A673 (cell line): Measurements from ENCODE around the gene PRELP. TPM values are rescaled to one million over a fixed set of nuclear protein-coding genes. Genes with fewer than 3 reads are reported as not detected.

Experiments
- BruUV-seq: library from RNA; stranded (reverse); fragments of 400-500 nt; replicated peaks from 2 replicates; lab custom pipeline; 2021; lab: Mats Ljungman, UMichigan
- CTCF ChIA-PET: fragments of 300-600 bp; sonication (Branson Sonifier 250); formaldehyde crosslinking; loops from one replicate; lab custom pipeline; 2022; ENCODE audit warnings: antibody characterized with exemption; lab: Charles Lee
- POLR2A ChIA-PET: fragments of 300-600 bp; sonication (Branson Sonifier 250); formaldehyde crosslinking; loops from one replicate; lab custom pipeline; 2022; ENCODE audit warnings: antibody characterized with exemption; ENCODE audit not compliant: low non-redundant PET; lab: Charles Lee
- DNase-seq: peaks from one replicate; pipeline ENCODE4 v3.0.0-alpha.2; 2015; ENCODE audit warnings: low spot score
- H3K27ac ChIP-seq: fragments of 200-600 bp; sonication (generic); 2 replicates; pipeline ENCODE4 v1.5.1; 2016; ENCODE audit warnings: mixed run types, low read depth, mild to moderate bottlenecking, mixed read lengths, antibody characterized with exemption, low read length; ENCODE audit not compliant: poor library complexity, severe bottlenecking
- H3K27me3 ChIP-seq: fragments of 200-600 bp; sonication (generic); replicated peaks from 2 replicates; pipeline ENCODE4 v1.6.1; 2017; ENCODE audit warnings: mixed run types, low read depth, mild to moderate bottlenecking, mixed read lengths, antibody characterized with exemption, low read length; ENCODE audit not compliant: insufficient read depth, poor library complexity
- H3K36me3 ChIP-seq: fragments of 200-600 bp; sonication (generic); 2 replicates; pipeline ENCODE4 v1.6.1; 2016; ENCODE audit warnings: mixed run types, mild to moderate bottlenecking, mixed read lengths, antibody characterized with exemption, low read length; ENCODE audit not compliant: insufficient read depth, poor library complexity, severe bottlenecking
- H3K4me1 ChIP-seq: fragments of 200-600 bp; sonication (generic); 2 replicates; pipeline ENCODE4 v1.6.1; 2017; ENCODE audit warnings: mixed run types, mild to moderate bottlenecking, mixed read lengths, antibody characterized with exemption, low read length; ENCODE audit not compliant: insufficient read depth, poor library complexity, severe bottlenecking
- H3K4me3 ChIP-seq: fragments of 200-600 bp; sonication (generic); 2 replicates; pipeline ENCODE4 v1.5.1; 2016; ENCODE audit warnings: low read depth, mixed run types, mild to moderate bottlenecking, mixed read lengths, low read length; ENCODE audit not compliant: poor library complexity, severe bottlenecking
- H3K9me3 ChIP-seq: fragments of 200-600 bp; sonication (generic); 2 replicates; pipeline ENCODE4 v1.6.1; 2016; ENCODE audit warnings: mixed run types, low read depth, mild to moderate bottlenecking, mixed read lengths, antibody characterized with exemption, low read length; ENCODE audit not compliant: poor library complexity, severe bottlenecking
- CTCF ChIP-seq: fragments of 300-800, 200-600 bp; sonication (generic); conservative IDR thresholded peaks from 2 replicates; pipeline ENCODE4 v1.5.1; 2017; ENCODE audit warnings: low read depth, mild to moderate bottlenecking, antibody characterized with exemption, low read length, moderate library complexity, mixed read lengths
- EZH2 ChIP-seq: fragments of 200-600 bp; sonication (generic); IDR thresholded peaks from 2 replicates; pipeline ENCODE4 v1.6.1; 2017; ENCODE audit warnings: borderline replicate concordance, low read depth, mild to moderate bottlenecking, mixed read lengths, antibody characterized with exemption, low read length; ENCODE audit not compliant: poor library complexity, severe bottlenecking
- intact Hi-C: fragments of 100-400 bp; cut with micrococcal nuclease; formaldehyde crosslinking; loops from one replicate; pipeline ENCODE4 v1.10.0; 2022; ENCODE audit not compliant: unreplicated experiment
- total RNA-seq: library from RNA; stranded (reverse); gene quantifications from 2 replicates; pipeline ENCODE4 v1.2.3, GENCODE V29; 2021

PRELP gene
- total RNA-seq, 1 experiment from 2014 or later = not detected

DNA sequence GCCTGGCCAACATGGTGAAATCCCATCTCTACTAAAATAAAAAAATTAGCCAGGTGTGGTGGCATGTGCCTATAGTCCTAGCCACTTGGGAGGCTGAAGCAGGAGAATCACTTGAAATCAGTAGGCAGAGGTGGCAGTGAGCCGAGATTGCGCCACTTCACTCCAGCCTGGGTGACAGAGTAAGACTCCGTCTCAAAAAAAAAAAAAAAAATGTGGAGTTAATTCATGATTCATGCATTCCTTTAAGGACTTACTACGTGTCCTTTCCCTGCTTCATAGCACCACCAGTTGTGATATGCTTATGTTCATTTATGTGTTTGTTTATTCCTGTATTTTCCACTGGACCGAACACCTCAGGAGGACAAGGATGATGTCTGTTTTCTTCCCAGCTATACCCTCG lies 12.7 kb upstream of the PRELP start:
- no peak overlapping the region for H3K27ac ChIP-seq
- H3K4me3 ChIP-seq = no peak overlapping the region
- ChIA-PET POLR2A (no interaction called here), CTCF (no interaction called here)
- no peaks in the 10 kb centered on the region for H3K9me3 ChIP-seq
- intact Hi-C loops = no loop called here
- no peak for DNase-seq
- TF ChIP-seq EZH2 (no peak), CTCF (no peak)
- no TSS peak for BruUV-seq
- H3K36me3 ChIP-seq = no peaks in the 10 kb centered on the region
- no peaks in the 10 kb centered on the region for H3K27me3 ChIP-seq
- peaks cover 5% of the 10 kb centered on the region for H3K4me1 ChIP-seq

- ChIA-PET CTCF (interaction anchor here (0.6 to 0.7 kb wide), 2 partner anchors 13 to 336 kb away, joined by 3 to 5 read pairs; no protein-coding TSS in a partner anchor), POLR2A (no interaction called here)
- no peak for DNase-seq
- H3K36me3 ChIP-seq = no peaks in the 10 kb centered on the region
- H3K9me3 ChIP-seq = no peaks in the 10 kb centered on the region
- intact Hi-C loops = no loop called here
- H3K27me3 ChIP-seq = no peaks in the 10 kb centered on the region
- BruUV-seq = no TSS peak
- H3K4me3 ChIP-seq = no peak overlapping the region
- H3K4me1 ChIP-seq = peaks cover 5% of the 10 kb centered on the region
- no peak overlapping the region for H3K27ac ChIP-seq
- TF ChIP-seq CTCF (no peak; the same call in 1 of the 2 replicates), EZH2 (no peak)
These were observed 12.0 kb upstream of the PRELP start for GRCh38 chr1:203463469-203464062.

DNA sequence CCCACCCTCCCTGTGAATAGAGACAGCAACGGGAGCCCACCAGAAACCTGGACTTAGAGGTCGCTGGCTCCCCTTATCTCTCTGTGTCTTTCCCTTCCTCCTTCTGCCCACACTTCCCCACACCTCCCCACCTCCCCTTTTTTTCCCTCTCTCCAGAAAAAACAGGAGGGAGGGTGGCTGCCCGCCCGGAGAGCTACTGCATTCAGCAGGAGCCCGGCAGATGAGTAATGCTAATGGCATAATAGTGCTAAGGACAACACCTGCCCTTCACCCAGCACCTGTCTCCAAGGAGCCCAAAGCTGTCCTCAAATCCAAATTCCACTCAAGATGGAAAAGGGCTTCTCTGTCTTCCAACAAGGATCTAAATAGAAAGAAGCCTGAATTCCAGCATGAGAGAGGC lies 11.4 kb upstream of the PRELP start:
- TF ChIP-seq CTCF (no peak), EZH2 (no peak)
- BruUV-seq = no TSS peak
- intact Hi-C loops = no loop called here
- Histone ChIP-seq H3K27me3 (no peaks in the 10 kb centered on the region), H3K36me3 (no peaks in the 10 kb centered on the region), H3K9me3 (no peaks in the 10 kb centered on the region), H3K27ac (no peak overlapping the region), H3K4me1 (peaks cover 5% of the 10 kb centered on the region), H3K4me3 (no peak overlapping the region)
- CTCF ChIA-PET = no interaction called here
- POLR2A ChIA-PET = no interaction called here
- DNase-seq = no peak
